Measurements from ENCODE around the gene MYOF. TPM values are rescaled to one million over a fixed set of nuclear protein-coding genes. Genes with fewer than 3 reads are reported as not detected.
"Not testable (repeated sequence)": the region's sequence is repeated elsewhere in the genome, so short reads cannot be mapped to it uniquely, and the experiment has no call there.

The MYOF gene
- total RNA-seq, 1 donor from 2014 or later, result 243 TPM

DNA sequence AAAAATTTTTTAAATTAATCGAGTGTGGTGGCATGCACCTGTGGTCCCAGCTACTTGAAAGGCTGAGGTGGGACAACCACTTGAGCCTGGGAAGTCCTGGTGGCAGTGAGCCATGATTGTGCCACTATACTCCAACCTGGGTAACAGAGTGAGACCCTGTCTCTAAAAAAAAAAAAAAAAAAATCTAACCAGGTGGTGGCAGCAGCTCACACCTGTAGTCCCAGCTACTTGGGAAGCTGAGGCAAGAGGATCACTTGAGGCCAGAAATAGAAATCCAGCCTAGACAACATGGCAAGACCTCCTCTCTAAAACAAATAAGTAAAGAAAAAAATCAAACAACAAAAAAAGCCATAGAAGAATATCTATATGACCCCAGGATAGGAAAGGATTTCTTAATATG lies 3.6 kb upstream of the MYOF start:
- no peak for DNase-seq (ENCODE audit: low read depth, low spot score)

DNA sequence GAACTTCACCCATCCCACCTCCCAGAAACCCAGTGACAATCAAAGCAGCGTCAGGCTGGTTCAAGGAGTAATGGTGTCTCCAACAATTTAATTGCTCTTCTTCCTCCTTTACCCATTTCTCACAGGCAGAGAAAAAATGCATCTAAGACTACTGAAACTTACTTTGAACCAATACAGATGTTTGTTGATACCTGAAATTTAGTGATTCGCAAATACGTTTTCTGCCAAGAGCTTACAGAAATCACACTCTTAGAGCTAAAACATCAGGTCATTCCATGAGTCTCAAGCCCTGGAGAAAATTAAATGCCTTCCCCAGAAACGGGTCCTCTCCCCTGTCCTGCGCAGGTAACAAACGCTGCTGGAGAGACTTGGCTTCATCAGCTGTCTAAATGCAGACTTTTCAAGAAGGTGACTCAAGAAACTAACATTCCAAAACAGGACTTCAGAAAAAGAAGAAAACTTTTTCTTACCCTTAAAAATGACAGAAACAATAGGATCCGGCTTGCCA lies 443 bp downstream of the MYOF start:
- DNase-seq (ENCODE audit: low read depth, low spot score), result no peak

DNA sequence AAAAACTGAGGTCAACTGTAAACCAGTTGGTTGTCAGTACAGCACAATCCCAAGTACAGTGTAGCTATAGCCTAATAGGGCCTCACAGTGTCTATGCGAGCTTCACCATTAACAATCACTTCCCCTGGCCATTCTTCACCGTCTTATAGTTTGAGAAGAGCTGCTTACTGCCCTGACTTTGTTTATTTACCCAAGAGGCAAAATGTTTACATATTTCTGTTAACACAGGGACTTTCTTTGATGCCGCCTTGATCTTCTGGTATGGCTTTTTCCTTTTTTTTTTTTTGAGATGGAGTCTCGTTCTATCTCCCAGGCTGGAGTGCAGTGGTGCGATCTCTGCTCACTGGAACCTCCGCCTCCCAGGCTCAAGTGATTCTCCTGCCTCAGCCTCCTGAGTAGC lies 3.3 kb downstream of the MYOF start:
- DNase-seq (ENCODE audit: low read depth, low spot score), result no peak

DNA sequence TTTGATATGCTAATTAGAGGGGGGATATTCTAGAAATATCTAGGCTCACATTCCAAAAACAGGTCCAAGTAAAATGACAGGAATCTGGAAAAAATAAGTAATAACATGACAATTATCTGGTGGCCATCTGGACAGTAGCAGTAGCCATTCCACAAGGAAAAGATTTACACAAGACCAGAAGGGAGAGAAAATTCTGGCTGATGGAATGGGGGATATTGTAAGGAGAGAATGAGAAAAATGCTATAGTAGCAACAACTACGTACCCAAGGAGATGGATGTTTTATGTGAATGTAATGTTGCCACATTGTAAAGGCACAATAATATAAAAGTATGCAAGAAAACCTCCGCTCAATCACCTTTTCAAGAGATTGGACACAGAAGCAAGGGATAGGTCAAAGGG lies 5.4 kb downstream of the MYOF start:
- no peak for DNase-seq (ENCODE audit: low read depth, low spot score)

DNA sequence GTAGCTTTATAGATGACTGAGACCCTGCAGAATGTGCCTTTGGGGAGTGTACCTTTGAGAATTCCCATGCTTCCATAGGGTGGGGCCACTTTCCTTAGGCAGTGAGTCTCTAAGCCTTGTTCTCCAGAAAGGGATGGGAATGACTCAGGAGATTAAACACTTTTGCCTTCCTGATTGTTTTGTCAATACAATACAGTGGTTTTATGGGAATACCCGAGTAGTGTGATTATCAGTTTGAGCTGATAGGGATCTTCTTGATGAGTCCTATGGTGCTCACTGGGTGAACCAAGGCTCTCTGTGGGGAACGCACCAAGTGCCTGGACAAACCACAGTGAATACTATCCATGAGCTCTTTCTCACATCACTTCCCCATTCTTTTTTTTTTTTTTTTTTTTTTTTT lies 6.3 kb downstream of the MYOF start:
- DNase-seq (ENCODE audit: low read depth, low spot score), result no peak

DNA sequence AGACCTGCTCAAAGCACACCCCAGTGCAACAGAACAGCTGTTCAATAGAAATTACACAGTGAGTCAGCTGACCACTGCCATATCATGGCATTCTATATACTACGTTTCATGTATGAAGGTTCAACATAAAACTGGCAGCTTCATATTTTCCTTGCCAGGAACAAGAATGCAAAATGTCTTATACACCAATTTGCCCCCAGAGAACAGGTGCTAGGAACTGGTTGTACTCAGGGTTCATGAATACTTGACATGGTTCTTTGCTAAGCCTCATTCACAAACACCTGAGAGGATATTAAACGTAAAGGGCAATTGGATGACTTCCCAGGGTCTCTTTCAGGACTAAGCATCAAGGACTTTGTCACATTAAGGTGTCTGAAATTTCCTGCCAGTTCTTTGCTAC lies 6.9 kb downstream of the MYOF start:
- no peak for DNase-seq (ENCODE audit: low read depth, low spot score)

DNA sequence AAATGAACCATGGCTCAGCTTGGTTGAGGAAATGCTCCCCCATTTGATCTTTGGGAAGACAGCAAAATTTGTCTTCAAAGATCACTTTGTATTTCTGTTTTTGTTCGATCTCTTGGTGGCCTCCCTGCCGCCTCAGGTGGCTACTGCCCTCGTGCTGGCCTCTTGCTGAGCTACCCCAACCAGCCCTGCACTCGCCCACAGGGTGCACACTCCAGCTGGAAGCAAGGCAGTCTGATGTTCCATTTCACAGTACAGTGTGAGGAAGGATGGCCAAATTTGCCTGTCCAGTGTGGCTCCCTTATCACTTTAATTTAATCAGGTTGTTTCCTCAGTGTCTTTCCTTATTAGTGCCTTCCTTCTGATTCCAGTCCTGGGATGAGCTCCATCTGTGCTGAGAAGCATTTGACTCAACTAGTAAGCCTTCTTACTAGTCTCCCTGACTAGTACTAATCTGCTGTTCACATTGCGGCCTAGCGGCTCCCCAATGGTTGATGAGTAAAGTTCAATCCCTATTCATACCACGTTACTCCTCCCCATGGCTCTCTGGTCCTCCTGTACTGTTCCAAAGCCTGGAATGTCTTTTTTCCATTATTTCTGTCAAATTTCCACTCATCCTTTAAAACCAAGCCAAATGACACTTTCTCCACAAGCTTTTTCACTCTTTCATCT lies 8.2 kb downstream of the MYOF start:
- DNase-seq (ENCODE audit: low read depth, low spot score), result no peak

DNA sequence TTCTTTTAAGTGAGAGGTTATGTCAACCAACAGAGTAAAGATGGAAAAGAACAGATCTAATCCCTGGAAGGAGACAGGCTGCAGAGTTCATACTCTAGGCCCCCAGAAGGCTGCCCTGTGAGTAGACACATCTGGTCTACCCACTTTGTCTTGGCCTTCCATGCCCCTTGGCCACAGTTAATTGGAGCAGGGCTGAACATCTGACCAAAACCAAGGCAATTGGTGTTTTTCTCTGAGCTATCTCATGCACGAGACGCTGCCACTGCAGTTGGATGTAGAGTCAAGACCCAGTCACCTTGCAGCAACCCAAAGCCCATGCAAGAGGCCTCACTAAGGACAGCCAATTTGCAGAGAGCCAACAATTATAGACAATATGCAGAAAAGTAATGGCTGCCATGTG lies 9.0 kb downstream of the MYOF start:
- no peak for DNase-seq (ENCODE audit: low read depth, low spot score)

DNA sequence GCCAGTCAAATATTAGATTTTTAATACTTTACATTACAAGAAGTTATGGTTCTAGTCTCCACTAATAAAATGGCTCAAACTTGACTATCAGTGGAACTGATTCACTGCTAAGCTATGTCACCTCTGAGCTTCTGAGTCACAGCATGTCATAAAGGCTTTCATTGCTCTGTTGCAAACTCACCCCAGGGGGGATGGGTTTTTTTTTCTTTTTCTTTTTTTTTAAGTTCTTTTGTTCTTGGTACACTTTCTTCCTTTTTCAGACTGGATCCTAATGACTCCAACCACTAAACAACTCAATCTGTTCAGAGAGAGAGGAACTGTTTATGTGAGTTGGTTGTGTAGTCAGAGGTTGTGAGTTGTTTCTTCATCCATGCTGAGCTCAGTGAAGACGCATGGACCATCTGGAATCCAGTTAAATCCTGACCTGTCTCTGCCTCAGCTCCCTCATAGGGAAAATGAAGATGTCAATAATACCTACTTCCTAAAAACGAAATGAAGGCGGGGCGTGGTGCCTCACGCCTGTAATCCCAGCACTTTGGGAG lies 11.0 kb downstream of the MYOF start:
- peak; percentile 92 for DNase-seq (ENCODE audit: low read depth, low spot score)

DNA sequence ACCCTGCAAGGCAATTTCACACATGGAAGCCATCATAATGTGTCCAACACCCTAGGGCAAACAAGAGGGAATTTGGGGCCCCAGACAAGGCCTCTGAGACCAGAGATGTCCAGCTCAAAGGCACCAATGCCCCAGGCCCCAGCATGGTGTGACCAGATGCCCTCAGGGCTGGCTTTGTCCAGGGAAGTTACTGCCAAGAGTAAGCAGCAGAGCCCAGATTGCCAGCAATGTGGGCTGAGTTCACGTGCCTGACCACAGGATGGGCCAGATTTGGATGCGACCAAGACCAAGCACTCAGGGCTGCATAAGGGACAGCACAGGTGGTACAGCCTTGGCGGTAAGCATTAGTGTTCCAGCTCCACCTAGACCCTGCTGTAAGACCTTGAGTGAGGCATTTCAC lies 12.7 kb downstream of the MYOF start:
- no peak for DNase-seq (ENCODE audit: low read depth, low spot score)

DNA sequence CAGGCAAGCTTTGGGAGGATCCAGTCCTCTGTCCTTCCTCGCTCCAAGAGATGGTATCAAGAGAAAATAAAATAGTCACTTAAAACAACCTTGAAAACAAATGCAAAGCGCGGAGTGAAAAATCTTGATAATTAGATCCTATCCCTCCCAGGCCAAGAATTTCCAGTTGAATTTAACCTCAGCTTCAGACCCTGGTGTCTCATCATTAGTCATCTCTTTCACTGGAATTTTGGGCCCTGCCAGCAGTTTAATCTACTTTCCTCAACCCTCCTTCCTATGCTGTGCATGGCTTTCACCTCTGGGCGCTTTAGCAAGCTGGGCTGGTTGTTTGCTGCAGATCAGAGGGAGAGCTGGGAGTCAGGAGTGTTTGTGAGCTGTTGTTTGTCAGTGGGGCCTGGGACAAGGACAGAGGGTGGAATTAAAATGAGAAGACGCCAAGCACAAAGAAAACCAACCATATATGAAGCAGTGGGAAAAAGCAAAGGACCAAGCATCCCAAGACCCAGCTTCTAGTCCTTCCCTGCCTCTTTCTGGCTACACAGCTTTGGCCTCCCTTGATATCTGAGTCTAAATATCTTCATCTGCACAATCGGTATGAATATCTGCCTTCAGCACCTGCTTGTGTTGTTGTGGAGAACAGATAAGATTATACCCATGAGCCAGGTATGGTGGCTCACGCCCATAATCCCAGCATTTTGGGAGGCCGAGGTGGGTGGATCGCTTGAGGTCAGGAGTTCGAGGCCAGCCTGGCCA lies 13.5 kb downstream of the MYOF start:
- DNase-seq (ENCODE audit: low read depth, low spot score), result peak; percentile 75

DNA sequence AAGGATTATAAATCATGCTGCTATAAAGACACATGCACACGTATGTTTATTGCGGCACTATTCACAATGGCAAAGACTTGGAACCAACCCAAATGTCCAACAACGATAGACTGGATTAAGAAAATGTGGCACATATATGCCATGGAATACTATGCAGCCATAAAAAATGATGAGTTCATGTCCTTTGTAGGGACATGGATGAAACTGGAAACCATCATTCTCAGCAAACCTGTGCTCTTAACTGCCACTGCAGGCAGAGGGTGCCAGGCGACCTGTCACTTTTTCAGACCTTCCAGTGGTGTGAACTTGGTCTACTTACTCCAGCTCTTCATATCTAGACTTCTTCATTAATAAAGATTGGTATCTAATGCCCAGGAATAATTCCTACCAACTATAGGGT lies 14.5 kb downstream of the MYOF start:
- not testable (repeated sequence) for DNase-seq (ENCODE audit: low read depth, low spot score)

DNA sequence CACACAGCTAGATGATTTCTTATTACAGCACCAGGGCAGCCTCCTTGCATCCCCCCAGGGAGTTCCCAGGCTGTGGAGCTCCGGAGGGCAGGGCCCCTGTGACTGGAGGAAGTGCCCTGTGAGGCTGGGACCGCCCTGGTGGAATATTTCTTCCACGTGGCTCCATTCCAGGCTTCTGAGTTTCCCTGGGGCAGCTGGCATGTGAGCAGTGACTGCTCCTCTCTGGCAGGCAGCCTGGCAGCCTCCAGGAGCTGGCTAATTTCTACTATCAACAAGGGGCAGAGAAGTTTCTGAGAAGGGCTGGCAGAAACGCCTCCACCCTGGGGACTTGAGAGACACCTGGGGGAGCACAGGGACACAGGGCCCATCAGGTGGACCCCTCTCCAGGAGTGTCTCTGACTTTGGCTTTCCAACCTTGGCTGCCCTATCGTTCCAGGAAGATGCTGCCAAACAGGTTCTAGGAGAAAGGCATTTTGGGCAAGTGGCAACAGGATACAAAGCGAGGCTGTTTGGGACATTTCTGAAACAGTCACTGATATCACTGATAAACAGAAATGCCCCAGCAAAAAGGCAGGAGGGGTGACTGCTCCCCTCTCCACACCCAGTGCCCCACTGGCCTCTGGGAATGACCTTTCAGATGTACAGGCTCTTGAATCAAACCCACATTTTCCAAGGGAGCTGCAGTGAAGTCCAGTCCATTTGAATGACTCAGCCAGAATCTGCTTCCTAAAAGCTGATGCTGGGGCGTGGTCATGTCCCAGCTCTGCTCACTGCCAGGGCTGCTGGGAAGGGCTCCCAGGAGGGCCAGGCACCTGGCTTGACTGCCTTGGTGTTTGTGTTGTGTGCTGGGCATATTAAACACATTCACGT lies 16.1 kb downstream of the MYOF start:
- DNase-seq (ENCODE audit: low read depth, low spot score), result peak; percentile 94

DNA sequence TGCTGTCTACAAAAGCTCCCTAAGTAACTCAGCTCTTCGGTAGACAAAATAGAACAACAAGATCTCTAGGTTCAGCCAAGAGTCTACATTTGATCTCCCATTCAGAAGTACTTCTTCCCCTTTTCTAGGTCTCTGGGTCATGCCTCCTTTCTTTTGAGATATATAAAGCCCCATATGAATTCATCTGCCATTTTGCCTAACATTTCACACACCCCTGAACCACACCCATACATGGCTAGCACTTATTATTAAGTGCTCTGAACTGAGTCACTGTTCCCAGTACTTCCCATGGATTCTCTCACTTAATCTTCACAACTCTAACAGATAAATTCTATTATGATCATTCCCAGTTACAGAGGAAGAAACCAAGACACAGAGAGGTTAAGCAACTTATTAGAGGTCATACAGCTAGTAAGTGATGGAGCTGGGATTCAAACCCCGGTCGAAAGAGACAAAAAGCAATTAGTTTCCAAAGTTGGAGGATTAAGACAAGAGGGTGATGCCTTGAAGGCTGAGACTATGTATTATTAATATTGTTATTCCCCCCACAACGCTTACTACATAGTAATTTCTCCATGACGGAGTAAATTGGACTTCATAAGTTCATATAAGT lies 17.3 kb downstream of the MYOF start:
- no peak for DNase-seq (ENCODE audit: low read depth, low spot score)

DNA sequence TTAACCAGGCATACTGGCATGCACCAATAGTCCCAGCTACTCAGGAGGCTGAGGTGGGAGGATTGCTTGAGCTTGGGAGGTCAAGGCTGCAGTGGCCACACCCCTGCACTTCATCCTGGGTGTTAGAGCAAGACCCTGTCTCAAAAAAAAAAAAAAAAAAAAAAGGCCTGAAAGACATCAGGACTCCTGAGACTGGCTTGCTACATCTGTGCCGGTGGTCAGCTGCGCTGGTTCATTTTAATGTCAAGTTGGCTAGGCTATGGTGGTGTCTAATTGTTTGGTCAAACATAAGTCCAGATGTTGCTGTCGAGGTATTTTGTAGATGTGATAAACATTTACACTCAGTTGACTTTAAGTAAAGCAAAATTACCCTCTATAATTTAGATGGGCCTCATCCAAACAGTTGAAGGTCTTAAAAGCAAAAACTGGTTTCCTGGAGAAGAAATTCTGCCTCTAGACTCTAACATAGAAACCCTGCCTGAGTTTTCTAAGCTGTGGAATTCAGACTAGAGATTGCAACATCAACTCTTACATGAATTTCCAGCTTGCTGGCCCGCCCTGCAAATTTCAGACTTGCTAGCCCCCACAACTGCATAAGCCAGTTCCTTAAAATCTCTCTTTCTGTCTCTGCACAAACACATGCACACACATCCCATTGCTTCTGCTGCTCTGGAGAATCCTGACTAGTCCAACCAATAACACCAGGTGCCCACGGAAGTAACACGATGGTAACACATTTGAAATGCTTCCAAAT lies 18.2 kb downstream of the MYOF start:
- DNase-seq (ENCODE audit: low read depth, low spot score), result no peak

DNA sequence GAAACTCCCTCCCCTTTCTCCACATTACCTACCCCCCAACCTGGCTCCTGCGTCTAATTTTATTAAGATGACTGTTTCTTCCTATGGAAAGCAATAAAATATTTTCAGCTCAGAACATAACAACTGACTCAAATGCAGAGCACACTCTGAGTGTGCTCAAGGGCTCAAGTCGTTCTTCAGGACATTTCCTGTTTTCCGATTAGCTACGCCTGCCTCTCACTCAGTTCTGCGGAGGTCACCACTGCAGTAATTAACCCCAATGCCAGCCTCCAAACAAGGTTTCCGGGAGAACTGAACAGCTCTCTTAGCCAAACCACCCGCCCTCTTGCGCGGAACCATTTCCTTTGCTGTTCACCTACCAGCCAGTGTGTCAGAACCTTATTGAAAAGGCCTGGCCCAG lies 19.3 kb downstream of the MYOF start:
- peak; percentile 98 for DNase-seq (ENCODE audit: low read depth, low spot score)

DNA sequence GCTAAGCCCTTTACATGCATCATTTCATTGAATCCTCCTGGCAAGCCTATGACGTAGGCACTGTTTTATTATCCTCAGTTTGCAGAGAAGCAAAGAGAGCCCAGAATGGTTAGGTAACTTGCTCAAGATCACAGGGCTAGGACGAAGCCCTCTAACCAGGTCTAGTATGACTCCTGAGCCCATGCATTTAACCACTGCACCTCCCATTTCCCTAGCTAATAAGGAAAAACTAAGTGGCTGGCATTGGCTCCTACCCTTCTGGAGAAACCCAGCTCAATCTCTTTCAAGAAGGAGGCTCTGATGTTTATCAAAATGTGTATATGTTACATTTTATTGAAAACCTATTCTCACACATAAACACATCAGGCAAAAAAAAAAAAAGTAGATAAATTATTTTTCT lies 19.8 kb downstream of the MYOF start:
- no peak for DNase-seq (ENCODE audit: low read depth, low spot score)

DNA sequence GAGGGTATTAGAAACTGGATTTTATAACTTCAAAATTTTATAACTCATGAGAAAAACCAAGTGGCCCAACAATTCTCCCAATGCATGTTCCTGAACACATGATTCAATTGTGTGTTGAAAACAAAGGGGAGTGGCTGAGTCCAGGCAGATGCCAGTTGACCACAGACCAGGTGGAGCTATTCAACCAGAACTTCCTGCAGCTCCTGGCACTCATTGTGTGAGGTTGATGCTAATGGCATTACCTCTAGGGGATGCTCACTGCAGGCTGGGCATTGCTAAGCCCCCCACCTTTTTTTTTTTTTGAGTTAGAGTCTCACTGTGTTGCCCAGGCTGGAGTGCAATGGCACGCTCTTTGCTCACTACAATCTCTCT lies 20.3 kb downstream of the MYOF start:
- DNase-seq (ENCODE audit: low read depth, low spot score), result no peak

DNA sequence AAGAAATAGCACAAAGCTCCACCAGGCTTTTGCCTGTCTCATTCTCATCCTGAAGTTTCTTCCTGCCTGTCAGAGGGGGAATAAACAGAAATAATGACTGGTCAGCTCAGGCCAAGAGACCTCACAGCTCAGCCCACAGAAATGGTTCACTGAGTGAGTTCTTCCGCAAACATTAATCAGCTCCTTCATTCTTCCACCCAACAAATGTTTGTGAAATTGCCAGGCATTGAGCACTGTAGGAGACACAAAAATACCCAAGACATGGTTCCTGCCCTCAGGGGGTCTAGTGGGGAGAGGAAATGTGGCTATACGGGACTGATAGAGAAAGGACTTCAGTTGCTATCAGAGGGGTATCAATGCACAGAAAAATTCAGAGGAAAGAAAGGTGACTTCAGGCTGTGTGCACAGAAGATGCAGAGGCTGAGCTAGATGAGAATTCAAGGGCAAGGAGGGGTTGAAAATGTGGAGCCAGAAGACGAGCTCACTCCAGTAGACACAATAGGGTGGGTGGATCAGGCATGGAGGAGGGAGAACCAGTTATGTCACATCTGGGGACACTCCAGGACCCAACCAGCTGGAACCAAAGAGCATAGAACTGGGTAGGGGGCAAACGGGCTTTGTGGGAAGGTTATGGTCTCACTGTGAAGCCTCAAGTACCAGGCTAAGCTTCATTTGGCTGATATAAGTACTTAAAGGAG lies 20.9 kb downstream of the MYOF start:
- DNase-seq (ENCODE audit: low read depth, low spot score), result no peak

DNA sequence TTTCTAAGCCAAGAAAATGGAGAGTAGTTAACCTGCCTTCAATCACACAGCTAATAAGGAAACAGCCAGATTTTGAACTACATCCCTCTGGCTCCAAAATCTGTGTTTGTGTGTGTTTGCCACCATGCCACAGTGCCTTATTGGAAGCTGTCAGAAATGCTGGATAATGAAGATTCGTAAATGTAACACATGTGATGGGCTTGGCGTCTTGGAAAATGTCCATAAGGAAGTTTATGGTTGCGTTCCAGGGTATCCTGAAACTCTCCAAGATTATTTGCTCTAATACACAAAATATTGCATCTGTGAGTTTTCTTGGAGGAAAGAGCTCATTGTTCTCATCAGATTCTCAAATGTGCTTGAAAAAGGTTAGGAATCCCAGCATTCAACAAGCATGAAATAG lies 22.7 kb downstream of the MYOF start:
- no peak for DNase-seq (ENCODE audit: low read depth, low spot score)

All from pulmonary artery endothelial cell (primary cell).